NCI-H2029 treated with DMSO at 0.1 percent for 48 hours (cell line): ENCODE measurements around the gene DNASE1L2.

Experiments
- DNase-seq: peaks from one replicate; lab custom pipeline; 2025; lab: John Stamatoyannopoulos, UW

The DNASE1L2 gene

DNA sequence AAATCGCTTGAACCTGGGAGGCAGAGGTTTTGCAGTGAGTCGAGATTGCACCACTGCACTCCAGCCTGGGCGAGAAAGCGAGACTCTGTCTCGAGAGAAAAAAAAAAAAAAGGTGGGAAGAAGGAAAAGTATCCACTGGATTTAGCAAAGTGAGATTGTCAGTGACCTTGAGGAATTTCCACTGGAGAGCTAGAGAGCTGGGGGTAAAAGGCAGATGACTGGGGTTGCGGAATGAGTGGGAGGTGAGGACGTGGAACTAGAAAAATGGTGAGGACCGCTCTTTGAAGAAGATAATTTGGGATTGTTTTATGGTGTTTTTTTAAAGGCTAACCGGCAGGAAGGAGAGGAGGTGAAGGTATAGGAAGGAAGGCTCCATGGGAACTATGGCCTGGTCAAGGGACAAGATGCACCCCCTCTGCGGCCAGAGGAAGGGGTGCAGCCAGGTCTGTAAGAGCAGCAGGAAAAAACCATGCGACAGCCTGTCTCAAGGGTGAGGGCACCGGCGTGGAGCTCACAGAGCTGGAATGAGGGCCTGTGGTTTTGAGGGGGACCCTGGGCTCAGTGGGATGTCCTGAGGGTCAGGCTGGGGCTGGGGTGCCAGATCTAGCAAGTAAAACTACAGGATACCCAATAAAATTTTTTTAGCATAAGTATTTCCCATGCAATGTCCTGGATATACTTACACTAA lies 31.7 kb upstream of the DNASE1L2 start:
- DNase-seq, result no peak

DNA sequence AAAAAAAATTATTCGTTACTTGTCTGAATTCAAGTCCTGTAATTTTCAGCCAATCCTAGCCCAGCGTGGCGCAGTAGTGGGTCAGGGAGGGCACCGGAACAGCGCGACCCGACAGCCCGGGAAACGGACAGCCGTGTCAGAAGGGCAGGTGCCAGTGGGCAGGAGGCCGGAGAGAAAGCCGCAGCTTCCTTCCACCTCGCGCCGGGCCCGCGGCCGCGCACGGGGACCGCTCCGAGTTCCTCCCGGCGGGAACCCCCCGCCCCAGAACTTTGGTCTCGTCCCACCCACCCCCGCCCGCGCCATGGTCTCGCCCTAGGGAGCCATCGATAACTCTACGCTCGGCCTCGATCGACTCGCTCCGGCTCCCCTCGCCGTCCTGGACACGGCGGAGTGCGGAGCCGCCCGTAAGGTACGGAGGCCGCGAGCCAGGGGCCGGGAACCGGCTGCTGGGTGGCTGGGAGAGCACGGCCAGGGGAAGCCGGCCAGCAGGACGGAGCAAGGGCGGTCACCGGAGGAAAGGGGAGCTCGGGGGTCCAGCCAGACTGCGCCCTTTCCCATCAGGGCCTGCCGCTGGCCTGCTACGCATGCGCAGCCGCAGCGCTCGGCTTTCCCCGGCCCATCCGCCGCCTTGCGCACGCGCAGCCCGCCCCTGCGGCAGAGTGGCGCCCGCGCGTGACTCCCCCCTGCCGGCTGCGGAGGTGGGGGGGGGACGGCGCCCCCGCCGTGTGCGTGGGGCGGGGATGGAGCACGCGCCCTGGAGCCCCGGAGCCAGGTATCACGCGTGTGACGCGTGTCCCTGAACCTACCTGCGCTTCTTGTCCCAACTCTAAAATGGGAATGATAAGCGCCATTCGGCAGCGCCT lies 30.9 kb upstream of the DNASE1L2 start, which contains the start of gene MLST8:
Gene MLST8 (plus strand): TSS at position 351 of the 863 bp plus-strand sequence. CDS start 632 bp downstream, outside the sequence.
- DNase-seq, result no peak

GRCh38 chr16:2205967-2206313 lies 30.3 kb upstream of the DNASE1L2 start:
- DNase-seq, result no peak

DNA sequence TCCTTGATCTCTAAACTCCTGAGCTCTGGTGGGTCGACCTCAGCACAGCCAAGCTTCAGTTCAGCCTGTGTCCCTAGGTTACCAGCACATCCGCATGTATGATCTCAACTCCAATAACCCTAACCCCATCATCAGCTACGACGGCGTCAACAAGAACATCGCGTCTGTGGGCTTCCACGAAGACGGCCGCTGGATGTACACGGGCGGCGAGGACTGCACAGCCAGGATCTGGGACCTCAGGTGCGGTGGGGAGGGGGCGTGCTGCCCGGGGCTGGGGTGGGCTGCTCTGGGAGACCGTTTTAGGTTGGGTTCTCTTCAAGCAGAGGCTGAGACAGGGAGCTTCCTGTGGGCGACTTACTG lies 29.8 kb upstream of the DNASE1L2 start:
- no peak for DNase-seq

DNA sequence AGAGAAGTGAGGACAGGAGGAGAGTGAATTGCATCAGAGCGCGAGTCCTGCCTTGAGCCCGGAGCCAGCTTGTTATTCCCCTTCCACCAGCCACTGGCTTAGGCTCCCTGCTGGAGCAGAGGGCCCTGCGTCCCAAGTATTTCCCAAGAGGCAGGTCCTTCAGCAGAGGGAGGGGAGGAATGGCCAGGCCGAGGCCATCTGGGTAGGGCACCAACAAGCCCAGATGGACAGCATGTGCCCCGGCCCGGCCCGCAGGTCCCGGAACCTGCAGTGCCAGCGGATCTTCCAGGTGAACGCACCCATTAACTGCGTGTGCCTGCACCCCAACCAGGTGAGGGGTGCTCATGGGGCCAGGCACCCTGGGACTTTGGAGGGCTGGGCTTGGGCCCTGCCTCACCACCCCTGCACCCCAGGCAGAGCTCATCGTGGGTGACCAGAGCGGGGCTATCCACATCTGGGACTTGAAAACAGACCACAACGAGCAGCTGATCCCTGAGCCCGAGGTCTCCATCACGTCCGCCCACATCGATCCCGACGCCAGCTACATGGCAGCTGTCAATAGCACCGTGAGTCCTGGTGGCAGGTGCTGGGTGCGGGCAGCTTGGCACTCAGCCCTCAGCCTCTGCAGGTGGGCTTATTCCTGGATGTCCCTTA lies 29.3 kb upstream of the DNASE1L2 start:
- no peak for DNase-seq

GRCh38 chr16:2207872-2208271 lies 28.4 kb upstream of the DNASE1L2 start:
- DNase-seq, result no peak

DNA sequence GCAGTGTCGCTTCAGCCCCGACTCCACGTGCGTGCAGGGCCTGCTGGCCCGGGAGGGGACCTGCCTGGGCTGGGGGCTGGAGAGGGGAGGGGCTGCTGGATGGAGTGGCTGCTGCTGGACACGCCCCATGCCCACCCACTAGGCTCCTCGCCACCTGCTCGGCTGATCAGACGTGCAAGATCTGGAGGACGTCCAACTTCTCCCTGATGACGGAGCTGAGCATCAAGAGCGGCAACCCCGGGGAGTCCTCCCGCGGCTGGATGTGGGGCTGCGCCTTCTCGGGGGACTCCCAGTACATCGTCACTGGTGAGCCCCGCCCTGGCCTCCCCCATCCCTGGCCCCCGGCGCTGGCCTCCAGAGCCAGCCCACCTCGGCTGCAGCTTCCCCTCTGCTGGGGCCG lies 27.9 kb upstream of the DNASE1L2 start:
- DNase-seq, result no peak

DNA sequence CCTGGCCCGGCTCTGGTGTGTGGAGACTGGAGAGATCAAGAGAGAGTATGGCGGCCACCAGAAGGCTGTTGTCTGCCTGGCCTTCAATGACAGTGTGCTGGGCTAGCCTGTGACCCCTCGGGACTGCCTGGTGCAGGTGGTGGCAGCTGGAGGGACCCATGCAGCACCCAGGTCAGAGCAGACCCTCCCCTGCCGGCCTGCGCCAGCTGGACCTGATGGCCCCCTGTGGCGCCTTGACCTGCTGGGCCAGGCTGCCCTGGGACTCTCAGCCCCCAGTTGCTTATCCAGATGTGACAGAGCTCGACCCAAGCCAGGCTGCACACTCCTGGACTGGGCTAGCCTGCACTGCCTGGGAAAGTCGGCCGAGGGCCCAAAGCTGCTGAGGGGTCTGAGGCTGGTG lies 27.5 kb upstream of the DNASE1L2 start:
- no peak for DNase-seq

DNA sequence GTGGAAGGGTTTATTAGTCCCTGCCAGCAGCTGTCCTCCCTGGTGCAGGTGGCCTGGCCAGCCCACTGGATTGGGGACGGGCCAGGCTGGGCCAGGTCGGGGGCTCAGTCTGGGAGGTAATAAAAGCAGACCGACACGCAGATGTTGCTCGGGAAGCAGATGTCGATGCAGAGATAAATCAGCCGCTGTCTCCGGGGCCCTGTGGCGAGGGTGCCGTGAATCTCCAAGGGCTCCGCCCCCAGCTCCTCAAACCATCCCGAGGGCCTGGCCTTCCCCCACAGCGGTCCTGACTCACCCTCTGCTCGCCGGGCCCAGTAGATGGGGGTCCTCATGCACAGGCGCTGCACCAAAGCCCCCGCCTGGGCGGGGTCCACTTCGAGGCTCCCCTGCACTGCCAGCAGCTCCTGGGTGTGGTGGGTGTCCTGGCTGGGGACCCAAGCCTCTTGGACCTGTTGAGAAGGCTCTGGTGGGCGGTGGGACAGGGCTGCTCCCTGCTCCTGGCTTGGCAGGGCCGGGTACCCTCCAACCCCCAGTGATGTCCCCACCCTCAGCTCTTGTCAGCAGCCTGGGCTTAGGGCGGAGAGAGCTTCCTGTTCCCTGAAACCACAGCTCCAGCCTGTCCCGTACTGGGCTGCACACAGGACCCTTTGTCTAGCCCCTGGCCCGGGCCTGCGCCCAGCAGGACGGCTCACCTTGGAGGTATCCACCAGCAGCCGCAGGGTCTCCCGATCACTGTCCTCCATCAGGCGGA lies 26.8 kb upstream of the DNASE1L2 start:
- no peak for DNase-seq

DNA sequence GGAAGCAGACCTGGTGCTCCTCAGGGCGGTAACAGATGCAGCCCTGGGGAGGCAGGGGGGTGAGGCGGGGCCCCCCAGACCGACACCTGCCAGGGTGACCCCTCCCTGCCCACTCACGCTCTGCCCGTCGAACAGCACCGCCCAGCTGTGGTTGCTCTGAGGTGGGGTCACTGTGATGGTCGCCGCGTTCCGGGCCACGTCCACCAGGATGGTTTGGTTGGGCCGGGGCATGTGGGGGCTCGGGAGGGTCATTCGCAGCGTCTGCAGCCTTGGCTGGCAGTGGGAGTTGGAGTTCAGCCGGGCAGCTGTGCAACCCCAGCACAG lies 26.3 kb upstream of the DNASE1L2 start:
- no peak for DNase-seq

GRCh38 chr16:2210386-2211365 lies 25.6 kb upstream of the DNASE1L2 start, which contains the start of gene BRICD5:
Gene BRICD5 (minus strand): TSS chr16:2210863. CDS start chr16:2210833, 30 bp downstream.
- DNase-seq, result no peak

- DNase-seq, result no peak
These were observed 24.3 kb upstream of the DNASE1L2 start for GRCh38 chr16:2211923-2212347.

DNA sequence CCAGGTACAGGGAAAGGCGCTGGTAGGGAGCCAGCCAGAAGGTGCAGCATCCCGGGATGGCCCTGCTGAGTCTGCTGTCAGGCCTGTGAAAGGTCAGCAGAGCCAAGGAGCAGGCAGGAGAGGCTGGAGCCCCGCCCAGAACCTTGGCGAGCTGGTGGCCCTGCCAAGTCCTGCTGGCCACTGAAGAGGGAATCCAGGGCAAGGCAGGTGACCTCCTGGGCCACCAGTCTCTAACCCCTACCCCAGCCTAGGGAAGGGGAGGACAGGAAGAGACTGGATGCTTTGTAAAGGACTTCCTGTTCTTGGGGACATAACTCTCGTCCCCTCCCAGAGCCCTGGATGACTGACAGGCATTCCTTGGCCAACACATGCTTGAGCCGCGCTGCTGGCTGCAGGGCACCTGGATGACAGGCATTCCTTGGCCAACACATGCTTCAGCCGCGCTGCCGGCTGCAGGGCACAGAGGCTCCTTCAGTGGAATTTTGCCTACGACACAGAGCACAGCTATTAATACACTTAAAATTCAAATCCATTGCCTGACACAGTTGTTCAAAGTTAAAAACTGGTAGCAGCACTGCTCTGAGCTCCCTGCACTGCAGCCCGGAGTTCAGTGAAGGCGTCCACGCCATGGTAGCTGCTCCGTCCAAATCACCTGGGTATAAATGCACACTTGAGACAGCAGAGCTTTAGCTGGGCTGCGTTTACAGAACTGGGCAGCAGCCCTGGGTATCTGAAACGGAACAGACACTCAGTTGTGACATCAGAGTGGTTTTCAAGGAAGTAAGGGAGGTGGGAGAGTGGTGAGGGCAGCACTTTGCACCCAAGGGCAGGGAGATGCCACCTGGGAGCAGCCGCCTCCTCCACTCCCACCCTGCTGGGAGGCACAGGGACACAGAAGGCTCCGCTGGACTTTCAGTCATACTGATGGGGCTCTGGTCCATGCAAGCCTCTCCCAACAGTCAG lies 23.6 kb upstream of the DNASE1L2 start:
- no peak for DNase-seq

DNA sequence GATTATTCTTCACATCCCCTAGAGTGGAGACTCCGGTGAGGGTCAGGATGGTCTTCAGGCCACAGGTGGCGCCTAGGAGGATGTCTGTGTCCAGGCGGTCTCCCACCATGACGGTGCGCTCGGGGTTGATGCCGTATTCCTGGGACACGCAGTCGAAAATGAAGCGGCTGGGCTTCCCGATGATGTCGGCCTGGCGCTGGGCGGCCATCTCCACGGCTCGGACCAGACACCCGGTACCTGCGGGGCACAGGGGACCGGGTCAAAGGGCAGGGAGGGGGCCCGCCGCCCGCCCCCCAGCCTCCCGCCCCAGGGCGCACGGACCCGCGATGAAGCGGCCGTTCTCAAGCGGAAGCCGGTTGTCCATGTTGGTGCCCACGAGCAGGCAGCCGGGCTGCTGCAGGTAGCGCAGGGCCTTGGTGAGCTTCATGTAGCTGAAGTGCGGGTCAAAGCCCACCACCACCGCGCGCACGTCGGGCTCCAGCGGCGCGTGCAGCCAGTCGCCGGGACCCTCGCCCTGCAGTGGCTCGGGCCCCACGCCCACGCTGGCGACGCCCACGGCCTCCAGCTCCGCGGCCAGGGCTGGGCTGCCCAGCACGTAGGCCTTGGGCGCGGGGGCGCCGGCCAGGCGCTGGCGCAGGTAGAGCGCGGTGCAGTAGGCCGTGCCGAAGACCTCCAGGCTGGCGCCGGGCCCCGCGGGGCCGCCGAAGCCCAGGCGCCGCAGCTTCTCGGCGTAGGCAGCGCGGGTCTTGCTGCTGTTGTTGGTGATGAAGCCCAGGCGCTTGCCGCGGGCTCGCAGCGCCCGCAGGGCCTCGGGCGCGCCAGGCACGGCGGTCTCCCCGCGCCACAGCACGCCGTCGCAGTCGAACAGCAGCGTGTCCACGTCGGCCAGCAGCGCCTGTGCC lies 22.2 kb upstream of the DNASE1L2 start:
- no peak for DNase-seq

- DNase-seq, result no peak
These were observed 21.6 kb upstream of the DNASE1L2 start, which contains the start of gene PGP for GRCh38 chr16:2214719-2214968. Gene PGP (minus strand): TSS chr16:2214840. CDS start chr16:2214777, 63 bp downstream.

- no peak for DNase-seq
These were observed 19.9 kb upstream of the DNASE1L2 start for GRCh38 chr16:2216330-2216729.

GRCh38 chr16:2223221-2223941 lies 12.9 kb upstream of the DNASE1L2 start, which contains the start of gene E4F1:
Gene E4F1 (plus strand): TSS chr16:2223591. CDS start chr16:2223614, 23 bp downstream.
- peak; percentile 89 for DNase-seq

DNA sequence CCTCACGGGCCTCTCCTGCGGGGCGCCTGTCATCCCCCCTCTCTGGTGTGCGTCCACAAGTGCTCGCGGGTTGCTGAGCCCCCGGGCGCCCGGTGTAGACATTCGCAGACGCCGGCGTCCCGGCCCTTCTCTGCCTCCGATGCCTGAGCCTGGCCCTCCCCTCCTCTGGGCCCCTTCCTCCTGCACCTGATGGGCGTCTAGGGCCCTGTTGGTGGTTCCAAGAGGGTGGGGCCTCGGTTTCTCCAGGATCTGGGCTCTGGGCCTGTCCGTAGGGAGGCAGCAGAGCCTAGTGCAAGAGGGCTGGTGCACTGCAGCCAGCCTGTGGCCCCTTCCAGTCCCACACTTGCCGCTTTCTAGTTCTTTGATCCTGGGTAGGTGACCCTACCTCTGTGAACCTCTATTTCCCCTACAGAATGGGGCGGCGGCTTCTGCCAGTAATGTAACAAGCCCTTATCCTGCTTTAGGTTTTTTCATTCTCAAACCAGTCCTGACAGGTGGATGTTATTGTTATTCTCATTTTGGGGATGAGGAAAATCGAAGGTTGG lies 12.2 kb upstream of the DNASE1L2 start:
- no peak for DNase-seq
